Peyer's patch (tissue), 4 donors: Measurements from ENCODE around the gene BUB1B. TPM values are rescaled to one million over a fixed set of nuclear protein-coding genes. Genes with fewer than 3 reads are reported as not detected.
"Not testable (repeated sequence)": the region's sequence is repeated elsewhere in the genome, so short reads cannot be mapped to it uniquely, and the experiment has no call there.

Source experiments
- DNase-seq, 3 donors: peaks; one replicate each; pipeline ENCODE4 v3.0.0-alpha.2; 2017 to 2019
- H3K27ac ChIP-seq, 4 donors: fragments of 200-600 bp; sonication (generic); one replicate each; pipeline ENCODE4 v1.5.1; 2016 to 2019
- H3K27me3 ChIP-seq, 2 donors: fragments of 200-600 bp; sonication (generic); one replicate each; pipeline ENCODE4 v1.5.1; 2019
- H3K36me3 ChIP-seq, 3 donors: fragments of 200-600 bp; sonication (generic); one replicate each; pipeline ENCODE4 v1.5.1; 2016 to 2019
- H3K4me1 ChIP-seq, 4 donors: fragments of 200-600 bp; sonication (generic); one replicate each; pipeline ENCODE4 v1.5.1; 2016 to 2019
- H3K4me3 ChIP-seq, 4 donors: fragments of 200-600 bp; sonication (generic); 1 replicate in 3 of 4; 2 replicates in 1 of 4; pipeline ENCODE4 v1.5.1; 2016 to 2019; ENCODE audit warnings: mild to moderate bottlenecking in 1 of 4
- H3K9me3 ChIP-seq, 4 donors: fragments of 200-600 bp; sonication (generic); one replicate each; pipeline ENCODE4 v1.5.1; 2016 to 2019; ENCODE audit warnings: mild to moderate bottlenecking in 1 of 4
- CTCF ChIP-seq, 6 experiments: fragments of 450-650 bp in 4 of 6; fragments of 200-600 bp in 2 of 6; sonication (generic) in 1 of 6; IDR thresholded peaks; one replicate each; pipeline ENCODE4 v1.5.1; 2017 to 2019; ENCODE audit warnings: antibody characterized with exemption in 6 of 6, mild to moderate bottlenecking in 3 of 6, moderate library complexity in 1 of 6
- POLR2A ChIP-seq, 2 donors: fragments of 450-650 bp; IDR thresholded peaks; one replicate each; pipeline ENCODE4 v1.5.1; 2017; ENCODE audit warnings: antibody characterized with exemption in 2 of 2, mild to moderate bottlenecking in 2 of 2, moderate library complexity in 2 of 2
- total RNA-seq, 4 donors: library from RNA; depleted of rRNA; stranded (reverse); fragments of >200 nt; gene quantifications; one replicate each; pipeline ENCODE4 v1.1.0, GENCODE V29; 2016

Gene BUB1B
- total RNA-seq, 4 donors from 2014 or later, result 10.6 to 120 (median 13.3) TPM

- Histone ChIP-seq H3K36me3 (no peaks in the 10 kb centered on the region), H3K4me1 (peaks cover 0 to under 1% (median 0%) of the 10 kb centered on the region in 4 donors), H3K27ac (no peak overlapping the region), H3K9me3 (no peaks in the 10 kb centered on the region), H3K27me3 (no peaks in the 10 kb centered on the region), H3K4me3 (no peak overlapping the region)
- no peak for DNase-seq
- TF ChIP-seq POLR2A (IDR thresholded peaks at IDR 0.05), result no peak
- TF ChIP-seq CTCF (IDR thresholded peaks at IDR 0.05), result no peak
These were observed 10.5 kb upstream of the BUB1B start for GRCh38 chr15:40150163-40150925.

GRCh38 chr15:40151499-40151898 lies 9.4 kb upstream of the BUB1B start:
- no peak for TF ChIP-seq CTCF (IDR thresholded peaks at IDR 0.05)
- TF ChIP-seq POLR2A (IDR thresholded peaks at IDR 0.05), result no peak
- H3K36me3 ChIP-seq, result no peaks in the 10 kb centered on the region

GRCh38 chr15:40151991-40152390 lies 8.9 kb upstream of the BUB1B start:
- Histone ChIP-seq H3K9me3 (no peaks in the 10 kb centered on the region), H3K27ac (no peak overlapping the region), H3K4me3 (no peak overlapping the region), H3K4me1 (peaks cover 0 to 4% (median 0%) of the 10 kb centered on the region in 4 donors), H3K27me3 (no peaks in the 10 kb centered on the region), H3K36me3 (no peaks in the 10 kb centered on the region)
- no peak for DNase-seq
- TF ChIP-seq POLR2A (IDR thresholded peaks at IDR 0.05), result no peak
- TF ChIP-seq CTCF (IDR thresholded peaks at IDR 0.05), result no peak

More at GRCh38 chr15:40151499-40151898, 9.4 kb upstream of the BUB1B start:
- H3K9me3 ChIP-seq, result no peaks in the 10 kb centered on the region
- H3K27me3 ChIP-seq, result no peaks in the 10 kb centered on the region
- DNase-seq, result no peak
- H3K4me1 ChIP-seq, result peaks cover 0 to 4% (median 0%) of the 10 kb centered on the region in 4 donors
- H3K4me3 ChIP-seq, result no peak overlapping the region
- no peak overlapping the region for H3K27ac ChIP-seq

GRCh38 chr15:40154821-40155220 lies 6.0 kb upstream of the BUB1B start:
- DNase-seq, H3K9me3 ChIP-seq, H3K4me3 ChIP-seq, H3K27ac ChIP-seq, H3K27me3 ChIP-seq, H3K36me3 ChIP-seq, H3K4me1 ChIP-seq: not testable (repeated sequence)

GRCh38 chr15:40155270-40155910 lies 5.5 kb upstream of the BUB1B start:
- no peak overlapping the region for H3K4me3 ChIP-seq
- no peaks in the 10 kb centered on the region for H3K36me3 ChIP-seq
- no peaks in the 10 kb centered on the region for H3K9me3 ChIP-seq
- H3K27ac ChIP-seq, result no peak overlapping the region
- no peak for DNase-seq
- no peaks in the 10 kb centered on the region for H3K27me3 ChIP-seq
- TF ChIP-seq CTCF (IDR thresholded peaks at IDR 0.05), result no peak
- TF ChIP-seq POLR2A (IDR thresholded peaks at IDR 0.05), result no peak
- peaks cover 0 to 4% (median 0%) of the 10 kb centered on the region in 4 donors for H3K4me1 ChIP-seq

GRCh38 chr15:40157778-40158447 lies 3.0 kb upstream of the BUB1B start:
- Histone ChIP-seq H3K4me3 (no peak overlapping the region), H3K4me1 (peaks cover 0 to 5% (median 2%) of the 10 kb centered on the region in 4 donors), H3K27ac (no peak overlapping the region), H3K36me3 (no peaks in the 10 kb centered on the region), H3K27me3 (no peaks in the 10 kb centered on the region), H3K9me3 (no peaks in the 10 kb centered on the region)
- DNase-seq, result no peak
- no peak for TF ChIP-seq CTCF (IDR thresholded peaks at IDR 0.05)
- TF ChIP-seq POLR2A (IDR thresholded peaks at IDR 0.05), result no peak
